ENCODE results near the gene TRMT2A.

The TRMT2A gene

GRCh38 chr22:20148414-20148813 is 31.4 kb upstream of the TRMT2A start:
- no peak for DNase-seq (ENCODE audit: low read depth in 2 of 2)

DNA sequence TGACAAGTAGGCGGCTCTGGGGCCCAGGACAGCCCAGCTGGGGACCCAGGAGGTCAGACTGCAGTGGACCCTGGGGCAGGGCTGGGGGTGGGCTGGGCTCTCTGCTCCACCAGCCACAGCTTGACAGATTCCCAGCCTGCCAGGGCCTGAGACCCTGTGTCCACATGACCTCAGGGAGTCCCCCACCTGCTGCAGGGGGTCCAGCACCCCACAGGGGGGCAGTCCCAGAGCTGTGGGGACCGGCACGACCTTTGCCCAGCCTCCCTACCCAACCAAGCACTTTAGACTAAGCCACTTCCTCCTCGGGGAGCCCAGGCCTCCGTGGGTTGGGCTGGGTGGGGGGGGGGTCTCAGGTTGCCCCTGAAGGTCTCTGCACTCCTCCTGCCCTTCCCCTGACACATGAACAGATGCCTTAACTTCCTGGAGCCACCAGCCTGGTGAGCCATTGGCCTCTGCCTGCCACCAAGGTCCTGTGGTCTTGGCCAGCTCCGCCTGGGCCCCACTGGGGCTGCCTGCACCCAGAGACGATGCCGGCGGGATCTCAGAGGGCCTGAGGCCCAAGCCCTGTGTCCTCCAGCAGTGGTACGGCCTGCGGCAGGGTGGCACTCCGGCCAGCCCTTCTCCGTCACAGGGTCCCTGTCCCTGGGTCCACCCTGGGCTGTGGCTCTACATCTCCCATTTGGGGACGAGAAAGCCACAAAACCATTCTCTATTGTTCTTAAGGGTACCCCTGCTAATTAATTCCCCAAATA is 30.4 kb upstream of the TRMT2A start:
- no peak for DNase-seq (ENCODE audit: low read depth in 2 of 2)

- no peak for DNase-seq (ENCODE audit: low read depth in 2 of 2)
Measured at GRCh38 chr22:20146777-20147176, 29.8 kb upstream of the TRMT2A start.

DNA sequence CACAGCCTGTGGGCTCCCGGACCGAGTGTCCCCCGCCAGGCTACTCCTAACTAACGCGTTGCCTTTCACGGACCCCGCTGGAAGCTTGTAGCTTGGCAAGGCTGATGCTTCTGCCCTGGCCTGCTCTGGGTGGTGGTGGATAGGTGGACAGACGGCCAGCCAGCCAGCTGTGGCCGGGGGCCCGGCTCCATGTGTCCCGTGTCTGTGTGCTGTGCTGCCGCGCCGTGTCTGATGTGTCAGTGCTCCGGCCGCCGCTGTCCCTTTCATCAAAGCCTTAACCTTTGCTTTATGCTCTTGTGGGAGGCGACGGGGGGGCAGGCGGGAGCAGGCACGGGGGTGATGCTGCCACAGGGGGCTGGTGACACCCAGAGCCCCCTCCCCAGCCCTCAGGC is 28.8 kb upstream of the TRMT2A start:
- DNase-seq (ENCODE audit: low read depth in 2 of 2): no peak

- no peak for DNase-seq (ENCODE audit: low read depth in 2 of 2)
Measured at GRCh38 chr22:20145206-20145831, 28.3 kb upstream of the TRMT2A start.

DNA sequence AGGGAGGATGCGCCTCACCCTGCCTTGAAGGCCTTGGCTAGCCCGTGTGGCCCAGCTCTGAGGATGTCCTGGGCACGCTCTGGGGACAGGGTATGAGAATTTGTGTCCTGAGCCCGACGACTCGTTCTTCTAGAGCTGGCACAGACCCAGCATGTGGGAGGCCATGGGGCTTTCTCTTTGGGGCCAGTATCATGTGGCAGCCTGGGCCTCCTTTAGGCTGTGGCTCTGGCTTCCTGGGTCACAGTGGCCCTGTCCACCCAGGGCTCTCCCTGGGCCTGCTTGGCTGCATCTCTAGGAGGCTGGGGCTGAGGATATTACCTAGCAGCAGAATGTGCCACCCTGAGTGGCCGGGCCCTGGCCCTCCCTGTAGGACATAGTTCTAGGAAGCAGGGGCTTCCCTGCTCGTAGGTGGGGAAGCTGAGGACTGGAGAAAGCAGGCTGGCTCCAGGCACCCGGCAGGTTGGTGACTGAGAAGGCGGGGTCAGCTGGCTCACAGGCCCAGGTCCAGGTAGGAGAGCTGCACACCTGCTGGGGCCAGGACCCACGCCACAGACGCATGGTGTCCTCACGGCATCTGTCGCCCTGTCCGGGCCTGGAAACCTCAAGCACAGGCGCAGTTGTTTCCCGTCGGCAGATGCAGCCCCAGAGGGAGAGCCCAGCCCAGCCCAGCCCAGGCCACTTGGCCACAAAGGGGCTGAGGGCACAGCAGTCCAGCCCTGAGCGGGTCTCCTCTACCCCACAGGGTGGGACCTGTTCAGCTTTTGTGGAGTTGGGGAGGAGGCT is 27.0 kb upstream of the TRMT2A start:
- DNase-seq (ENCODE audit: low read depth in 2 of 2): no peak

DNA sequence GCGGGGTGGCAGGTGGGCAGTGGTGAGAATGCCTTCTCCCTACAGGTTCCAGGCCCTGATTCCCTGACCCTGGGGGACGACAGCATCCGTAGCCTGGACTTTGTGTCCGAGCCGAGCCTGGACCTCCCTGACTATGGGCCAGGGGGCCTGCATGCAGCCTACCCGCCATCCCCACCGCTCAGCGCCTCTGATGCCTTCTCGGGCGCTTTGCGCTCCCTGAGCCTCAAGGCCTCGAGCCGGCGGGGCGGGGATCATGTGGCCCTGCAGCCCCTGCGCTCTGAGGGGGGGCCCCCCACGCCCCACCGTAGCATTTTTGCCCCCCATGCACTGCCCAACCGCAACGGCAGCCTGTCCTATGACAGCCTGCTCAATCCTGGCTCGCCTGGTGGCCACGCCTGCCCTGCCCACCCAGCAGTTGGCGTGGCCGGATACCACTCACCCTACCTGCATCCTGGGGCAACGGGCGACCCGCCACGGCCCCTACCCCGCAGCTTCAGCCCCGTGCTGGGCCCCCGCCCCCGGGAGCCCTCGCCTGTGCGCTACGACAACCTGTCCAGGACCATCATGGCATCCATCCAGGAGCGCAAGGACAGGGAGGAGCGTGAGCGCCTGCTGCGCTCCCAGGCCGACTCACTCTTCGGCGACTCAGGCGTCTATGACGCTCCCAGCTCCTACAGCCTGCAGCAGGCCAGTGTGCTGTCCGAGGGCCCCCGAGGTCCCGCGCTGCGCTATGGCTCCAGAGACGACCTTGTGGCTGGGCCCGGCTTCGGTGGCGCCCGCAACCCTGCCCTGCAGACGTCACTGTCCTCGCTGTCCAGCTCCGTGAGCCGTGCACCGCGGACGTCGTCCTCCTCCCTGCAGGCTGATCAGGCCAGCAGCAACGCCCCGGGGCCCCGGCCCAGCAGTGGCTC is 25.9 kb upstream of the TRMT2A start:
- DNase-seq (ENCODE audit: low read depth in 2 of 2): no peak

DNA sequence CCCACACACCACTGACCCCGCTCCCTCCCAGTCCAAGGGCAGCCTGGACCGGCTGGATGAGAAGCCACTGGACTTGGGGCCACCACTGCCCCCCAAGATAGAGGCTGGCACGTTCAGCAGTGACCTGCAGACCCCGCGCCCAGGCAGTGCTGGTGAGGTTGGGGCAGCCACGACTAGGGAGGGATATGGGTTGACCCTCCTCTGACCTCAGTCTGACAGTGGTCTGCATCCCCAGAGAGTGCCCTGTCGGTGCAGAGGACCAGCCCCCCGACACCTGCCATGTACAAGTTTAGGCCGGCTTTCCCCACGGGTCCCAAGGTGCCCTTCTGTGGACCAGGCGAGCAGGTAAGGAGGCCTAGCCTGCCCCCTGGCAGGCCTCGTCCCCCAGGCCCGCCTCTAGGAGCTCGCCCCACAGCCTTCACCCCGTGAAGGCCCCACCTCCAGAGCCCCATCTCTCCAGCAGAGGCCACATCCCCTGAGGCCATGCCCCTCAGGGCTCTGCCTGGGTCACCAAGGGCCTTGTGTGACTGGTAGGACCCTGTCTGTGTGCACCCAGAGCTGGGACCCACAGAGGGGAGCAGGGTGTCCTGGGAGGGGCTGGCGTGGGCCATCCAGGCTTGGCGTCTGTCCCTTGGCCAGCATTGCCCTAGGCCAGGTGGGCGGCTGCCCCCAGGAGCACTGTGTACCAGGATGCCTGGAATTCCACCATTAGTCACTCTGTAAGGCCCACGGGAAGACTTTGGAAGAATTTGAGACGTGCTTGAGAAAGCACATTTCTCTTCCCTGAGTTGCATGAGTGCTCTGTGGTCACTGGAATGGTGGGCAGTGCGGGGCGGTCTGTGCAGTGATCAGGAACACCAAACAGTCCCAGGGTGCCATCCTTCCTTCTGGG is 24.4 kb upstream of the TRMT2A start:
- DNase-seq (ENCODE audit: low read depth in 2 of 2): no peak

- DNase-seq (ENCODE audit: low read depth in 2 of 2): no peak
Measured at GRCh38 chr22:20140521-20140964, 23.5 kb upstream of the TRMT2A start.

DNA sequence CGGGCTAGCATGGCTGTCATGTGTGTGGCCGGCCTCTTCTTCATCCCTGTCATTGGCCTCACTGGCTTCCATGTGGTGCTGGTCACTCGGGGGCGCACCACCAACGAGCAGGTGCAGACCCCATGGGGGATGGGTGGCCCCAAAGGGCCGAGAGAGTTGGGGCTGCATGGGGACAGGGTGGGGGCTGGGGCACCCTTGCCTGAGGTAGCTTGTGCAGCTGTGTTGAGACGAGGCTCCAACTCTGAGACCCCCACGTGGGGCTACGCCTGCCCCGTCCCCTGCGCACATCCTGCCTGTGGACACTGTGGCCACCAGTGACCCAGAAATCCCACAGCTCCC is 23.1 kb upstream of the TRMT2A start:
- DNase-seq (ENCODE audit: low read depth in 2 of 2): no peak

DNA sequence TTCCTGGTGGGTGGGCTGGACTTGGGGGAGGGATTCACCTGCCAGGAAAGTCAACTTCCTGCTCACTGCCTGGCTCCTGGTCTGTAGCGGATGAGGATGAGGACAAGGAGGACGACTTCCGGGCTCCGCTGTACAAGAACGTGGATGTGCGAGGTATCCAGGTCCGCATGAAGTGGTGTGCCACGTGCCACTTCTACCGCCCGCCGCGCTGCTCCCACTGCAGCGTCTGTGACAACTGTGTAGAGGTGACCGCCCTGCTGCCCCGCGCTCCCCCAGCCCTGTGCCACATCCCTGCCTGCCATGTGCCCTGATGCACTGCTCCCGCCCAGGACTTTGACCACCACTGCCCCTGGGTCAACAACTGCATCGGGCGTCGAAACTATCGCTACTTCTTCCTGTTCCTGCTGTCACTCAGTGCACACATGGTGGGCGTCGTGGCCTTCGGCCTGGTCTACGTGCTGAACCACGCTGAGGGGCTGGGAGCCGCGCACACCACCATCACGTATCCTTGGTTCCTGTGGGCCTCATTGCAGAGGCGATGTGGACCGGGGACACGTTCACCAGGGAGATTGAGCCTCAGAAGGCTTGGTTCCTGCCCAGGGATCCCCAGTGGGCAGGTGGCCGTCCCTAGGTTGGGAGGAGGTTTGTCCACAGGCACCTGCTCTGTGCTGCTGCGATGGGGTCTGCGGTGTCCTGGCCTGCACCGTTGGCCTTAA is 22.5 kb upstream of the TRMT2A start:
- DNase-seq (ENCODE audit: low read depth in 2 of 2): no peak

- no peak for DNase-seq (ENCODE audit: low read depth in 2 of 2)
Measured at GRCh38 chr22:20138868-20139267, 21.8 kb upstream of the TRMT2A start.

- DNase-seq (ENCODE audit: low read depth in 2 of 2): no peak
Measured at GRCh38 chr22:20138417-20138738, 21.4 kb upstream of the TRMT2A start.

GRCh38 chr22:20137671-20138416 is 20.8 kb upstream of the TRMT2A start:
- DNase-seq (ENCODE audit: low read depth in 2 of 2): no peak

GRCh38 chr22:20137113-20137512 is 20.1 kb upstream of the TRMT2A start:
- no peak for DNase-seq (ENCODE audit: low read depth in 2 of 2)

GRCh38 chr22:20136603-20136873 is 19.5 kb upstream of the TRMT2A start:
- no peak for DNase-seq (ENCODE audit: low read depth in 2 of 2)

GRCh38 chr22:20135806-20136602 is 19.0 kb upstream of the TRMT2A start:
- no peak for DNase-seq (ENCODE audit: low read depth in 2 of 2)

DNA sequence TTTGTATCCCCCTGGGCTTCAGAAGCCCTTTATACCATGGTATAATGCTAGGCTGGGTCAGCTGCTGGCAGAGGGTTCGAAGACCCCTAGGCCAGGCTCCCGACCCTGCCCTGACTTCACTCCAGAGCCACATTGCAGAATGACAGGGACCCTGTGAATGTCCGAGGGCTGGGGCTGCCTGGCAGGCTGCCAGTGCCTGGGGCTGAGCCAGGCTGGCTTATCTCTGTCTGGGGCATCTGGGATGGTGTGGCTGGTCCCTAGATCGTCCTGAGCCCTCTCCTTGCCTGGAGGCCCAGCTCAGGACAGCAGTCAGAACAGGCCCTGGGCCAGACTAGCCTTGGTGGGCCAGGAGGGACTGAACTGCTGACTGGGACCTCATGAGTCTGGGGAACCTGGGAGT is 18.2 kb upstream of the TRMT2A start:
- no peak for DNase-seq (ENCODE audit: low read depth in 2 of 2)

DNA sequence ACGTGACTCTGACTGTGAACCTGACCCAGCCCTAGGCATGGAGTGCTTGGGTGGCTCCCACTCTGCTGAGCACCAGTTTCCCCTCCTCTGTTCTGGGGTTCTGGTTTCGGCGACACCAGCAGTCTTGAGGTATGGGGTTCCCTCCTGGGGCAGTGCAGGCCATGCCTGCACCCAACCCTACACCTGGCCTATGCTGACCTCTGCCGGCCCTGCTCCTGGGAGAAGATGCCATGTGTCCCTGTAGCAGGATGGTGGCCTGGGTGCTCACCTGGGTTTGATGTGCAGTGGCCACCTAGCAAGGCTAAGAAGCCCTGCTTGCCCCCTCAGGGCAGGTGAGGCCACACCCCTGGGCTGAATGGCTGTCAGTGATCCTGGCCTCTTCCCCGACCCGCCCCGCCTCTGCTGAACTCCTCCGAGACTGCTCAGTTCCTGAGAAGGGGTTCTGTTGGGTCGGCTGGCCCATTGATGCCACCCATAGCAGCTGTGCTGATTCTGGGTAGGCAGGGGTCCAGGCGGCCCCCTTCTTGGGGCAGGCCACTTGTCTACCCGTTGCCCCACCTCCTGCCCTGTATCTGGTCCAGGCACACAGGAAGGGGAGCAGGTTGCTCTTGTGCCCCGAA is 17.0 kb upstream of the TRMT2A start:
- DNase-seq (ENCODE audit: low read depth in 2 of 2): no peak

Data from activated CD4-positive, alpha-beta T cell treated with anti-CD3 and anti-CD28 coated beads for 24 hours (primary cell).